ENCODE data around the gene S100A9.

GRCh38 chr1:153365696-153366095 lies 8.0 kb downstream of the S100A9 start:
- TF ChIP-seq CEBPB (IDR thresholded peaks at IDR 0.05) (no peak), TAF1 (IDR thresholded peaks at IDR 0.05; ENCODE audit: low read depth) (no peak), EP300 (IDR thresholded peaks at IDR 0.05; ENCODE audit: borderline replicate concordance) (no peak), ZBTB7A (IDR thresholded peaks at IDR 0.05; ENCODE audit: low read depth) (no peak), TEAD4 (IDR thresholded peaks at IDR 0.05) (no peak), REST (IDR thresholded peaks at IDR 0.05; ENCODE audit: low read depth) (no peak), TCF12 (IDR thresholded peaks at IDR 0.05; ENCODE audit: low read depth) (no peak), MAX (IDR thresholded peaks at IDR 0.05) (no peak), NFIC (IDR thresholded peaks at IDR 0.05) (no peak), YY1 (IDR thresholded peaks at IDR 0.05; ENCODE audit: low read depth) (no peak), CREB1 (IDR thresholded peaks at IDR 0.05; ENCODE audit: low read depth) (no peak)
